PC-3 (cell line): ENCODE data around the gene MPC1. TPM values are rescaled to one million over a fixed set of nuclear protein-coding genes. Genes with fewer than 3 reads are reported as not detected.

Experiments used
- ATAC-seq: fragments of 200-7000 bp; cut with Tn5 transposase; 2 replicates; pipeline ENCODE4 v1.9.1; 2020; ENCODE audit warnings: mild to moderate bottlenecking, moderate library complexity
- BruUV-seq: library from RNA; stranded (reverse); fragments of 400-500 nt; replicated peaks from 2 replicates; lab custom pipeline; 2021; lab: Mats Ljungman, UMichigan
- CTCF ChIA-PET: fragments of 300-600 bp; sonication (Branson Sonifier 250); formaldehyde crosslinking; loops from one replicate; lab custom pipeline; 2022; ENCODE audit warnings: antibody characterized with exemption; lab: Charles Lee
- POLR2A ChIA-PET: fragments of 300-600 bp; sonication (Branson Sonifier 250); formaldehyde crosslinking; loops from one replicate; lab custom pipeline; 2022; ENCODE audit warnings: antibody characterized with exemption; ENCODE audit not compliant: unreplicated experiment; lab: Charles Lee
- DNase-seq: peaks from one replicate; pipeline ENCODE4 v3.0.0-alpha.2; 2015
- H2AFZ ChIP-seq: fragments of 300-600 bp; sonication (generic); 2 replicates; pipeline ENCODE4 v1.6.0; 2016; ENCODE audit warnings: antibody characterized with exemption, low read length
- H3F3A ChIP-seq: fragments of 300-600 bp; sonication (generic); one replicate; pipeline ENCODE4 v1.6.0; 2017; ENCODE audit warnings: antibody characterized with exemption, low read length, control low read depth, mild to moderate bottlenecking; ENCODE audit not compliant: unreplicated experiment
- H3K27ac ChIP-seq: fragments of 300-600 bp; sonication (generic); 2 replicates; pipeline ENCODE4 v1.5.1; 2016; ENCODE audit warnings: mild to moderate bottlenecking, low read length
- H3K27me3 ChIP-seq: fragments of 300-600 bp; sonication (generic); 2 replicates; pipeline ENCODE4 v1.6.1; 2016; ENCODE audit warnings: low read length, mixed read lengths
- H3K36me3 ChIP-seq: fragments of 300-600 bp; sonication (generic); 2 replicates; pipeline ENCODE4 v1.6.1; 2016; ENCODE audit warnings: low read depth, mixed run types, low read length, mixed read lengths
- H3K4me1 ChIP-seq: fragments of 300-600 bp; sonication (generic); 2 replicates; pipeline ENCODE4 v1.5.1; 2016; ENCODE audit warnings: low read length; ENCODE audit not compliant: insufficient read depth
- H3K4me2 ChIP-seq: fragments of 300-600 bp; sonication (generic); 2 replicates; pipeline ENCODE4 v1.6.0; 2016; ENCODE audit warnings: low read length
- H3K4me3 ChIP-seq: fragments of 300-600 bp; sonication (generic); 2 replicates; pipeline ENCODE4 v1.5.1; 2016; ENCODE audit warnings: mild to moderate bottlenecking, low read length, mixed read lengths
- H3K79me2 ChIP-seq: fragments of 300-600 bp; sonication (generic); 2 replicates; pipeline ENCODE4 v1.6.1; 2017; ENCODE audit warnings: low read length, mixed read lengths
- H3K9ac ChIP-seq: fragments of 300-600 bp; sonication (generic); 2 replicates; pipeline ENCODE4 v1.6.0; 2016; ENCODE audit warnings: mild to moderate bottlenecking, low read length
- H3K9me2 ChIP-seq: fragments of 300-600 bp; sonication (generic); replicated peaks from 2 replicates; pipeline ENCODE4 v1.6.1; 2016; ENCODE audit warnings: mixed run types, low read length, mixed read lengths
- H3K9me3 ChIP-seq: fragments of 300-600 bp; sonication (generic); 2 replicates; pipeline ENCODE4 v1.6.1; 2016; ENCODE audit warnings: low read length, mixed read lengths
- H4K20me1 ChIP-seq: fragments of 300-600 bp; sonication (generic); 2 replicates; pipeline ENCODE4 v1.6.1; 2016; ENCODE audit warnings: low read length, mixed read lengths
- CTCF ChIP-seq: fragments of 300-600 bp; sonication (generic); conservative IDR thresholded peaks from 2 replicates; pipeline ENCODE4 v1.5.1; 2017; ENCODE audit warnings: antibody characterized with exemption, low read depth, mild to moderate bottlenecking, low read length
- EZH2 ChIP-seq: fragments of 300-600 bp; sonication (generic); IDR thresholded peaks from one replicate; pipeline ENCODE4 v1.6.1; 2017; ENCODE audit warnings: antibody characterized with exemption, mild to moderate bottlenecking, low read length; ENCODE audit not compliant: unreplicated experiment
- EZH2phosphoT487 ChIP-seq: fragments of 300-600 bp; sonication (generic); IDR thresholded peaks from 2 replicates; pipeline ENCODE4 v1.6.1; 2018; ENCODE audit warnings: mild to moderate bottlenecking, antibody characterized with exemption, low read length, borderline replicate concordance
- intact Hi-C: fragments of 100-400 bp; cut with micrococcal nuclease; formaldehyde crosslinking; loops from 2 replicates; pipeline ENCODE4 v1.9.0; 2023
- total RNA-seq: library from RNA; depleted of rRNA; stranded (reverse); fragments of >200 nt; gene quantifications from 2 replicates; pipeline ENCODE4 v1.2.3, GENCODE V29; 2014

MPC1 gene
- total RNA-seq, 1 experiment from 2014 or later = 26.7 TPM

GRCh38 chr6:166330612-166331011 is 52.1 kb downstream of the MPC1 start:
- no peak overlapping the region for H3K4me2 ChIP-seq
- no peaks in the 10 kb centered on the region for H3K4me1 ChIP-seq
- intact Hi-C loops = no loop called here
- ATAC-seq (no peak), DNase-seq (no peak)
- BruUV-seq = no TSS peak
- no peak overlapping the region for H2AFZ ChIP-seq
- CTCF ChIA-PET = no interaction called here
- H3K4me3 ChIP-seq = no peak overlapping the region
- no peak overlapping the region for H3K9ac ChIP-seq
- H4K20me1 ChIP-seq = no peaks in the 10 kb centered on the region
- H3K9me3 ChIP-seq = no peaks in the 10 kb centered on the region
- POLR2A ChIA-PET = no interaction called here
- no peaks in the 10 kb centered on the region; the same call in 1 of the 2 replicates for H3K36me3 ChIP-seq
- H3K27me3 ChIP-seq = no peaks in the 10 kb centered on the region
- H3K79me2 ChIP-seq = peaks cover 32% of the 10 kb centered on the region
- no peaks in the 10 kb centered on the region for H3F3A ChIP-seq
- H3K9me2 ChIP-seq = no peaks in the 10 kb centered on the region
- TF ChIP-seq EZH2 = no peak
- TF ChIP-seq CTCF = no peak
- TF ChIP-seq EZH2phosphoT487 = no peak
- no peak overlapping the region for H3K27ac ChIP-seq

- Histone ChIP-seq H3K27ac (no peak overlapping the region), H3K27me3 (no peaks in the 10 kb centered on the region), H2AFZ (no peak overlapping the region), H3K9me3 (no peaks in the 10 kb centered on the region), H3K4me2 (no peak overlapping the region), H3F3A (no peaks in the 10 kb centered on the region), H3K79me2 (0 out of 2 replicates have a peak, but pooled peaks cover 3% of the 10 kb centered on the region), H3K4me1 (no peaks in the 10 kb centered on the region), H3K4me3 (no peak overlapping the region), H4K20me1 (no peaks in the 10 kb centered on the region), H3K9ac (no peak overlapping the region), H3K9me2 (no peaks in the 10 kb centered on the region), H3K36me3 (no peaks in the 10 kb centered on the region; the same call in 1 of the 2 replicates)
- DNase-seq = no peak
- intact Hi-C loops = no loop called here
- TF ChIP-seq CTCF = no peak
- TF ChIP-seq EZH2 = no peak
- TF ChIP-seq EZH2phosphoT487 = no peak
- BruUV-seq = no TSS peak
- ChIA-PET POLR2A (no interaction called here), CTCF (no interaction called here)
- ATAC-seq = no peak
These were observed 57.2 kb downstream of the MPC1 start for GRCh38 chr6:166325383-166326042.

- Histone ChIP-seq H2AFZ (no peak overlapping the region), H3K27me3 (no peaks in the 10 kb centered on the region), H3F3A (no peaks in the 10 kb centered on the region), H3K9me3 (no peaks in the 10 kb centered on the region), H3K36me3 (peaks cover 3% of the 10 kb centered on the region; the same call in 1 of the 2 replicates), H3K9ac (no peak overlapping the region), H3K4me2 (no peak overlapping the region), H3K4me1 (no peaks in the 10 kb centered on the region), H3K4me3 (no peak overlapping the region), H3K27ac (no peak overlapping the region), H3K79me2 (no peaks in the 10 kb centered on the region), H4K20me1 (no peaks in the 10 kb centered on the region), H3K9me2 (no peaks in the 10 kb centered on the region)
- ChIA-PET POLR2A (no interaction called here), CTCF (no interaction called here)
- BruUV-seq = no TSS peak
- DNase-seq (no peak), ATAC-seq (no peak)
- TF ChIP-seq EZH2phosphoT487 (no peak), CTCF (no peak)
- intact Hi-C loops = no loop called here
These were observed 59.3 kb downstream of the MPC1 start for GRCh38 chr6:166323395-166323794.
